Effector memory CD4-positive, alpha-beta T cell (primary cell): Measurements from ENCODE around the gene LRRC47.

Experiments
- DNase-seq, 3 donors: peaks; one replicate each; pipeline ENCODE4 v3.0.0-alpha.2; 2020
- H3K27ac ChIP-seq: 2 replicates; pipeline ENCODE4 v1.7.0; 2013; ENCODE audit warnings: mild to moderate bottlenecking, low read length, moderate library complexity; ENCODE audit not compliant: insufficient read depth, poor library complexity, severe bottlenecking
- H3K27me3 ChIP-seq: replicated peaks from 2 replicates; pipeline ENCODE4 v1.7.0; 2013; ENCODE audit warnings: mild to moderate bottlenecking, low read length; ENCODE audit not compliant: insufficient read depth, control insufficient read depth, poor library complexity, severe bottlenecking
- H3K36me3 ChIP-seq: 2 replicates; pipeline ENCODE4 v1.7.0; 2013; ENCODE audit warnings: mild to moderate bottlenecking, low read length, moderate library complexity; ENCODE audit not compliant: control insufficient read depth, insufficient read depth
- H3K4me1 ChIP-seq: 2 replicates; pipeline ENCODE4 v1.7.0; 2013; ENCODE audit warnings: low read length, mild to moderate bottlenecking; ENCODE audit not compliant: control insufficient read depth, insufficient read depth, poor library complexity, severe bottlenecking
- H3K4me3 ChIP-seq: 2 replicates; pipeline ENCODE4 v1.7.0; 2013; ENCODE audit warnings: low read length, low read depth, mild to moderate bottlenecking; ENCODE audit not compliant: insufficient read depth, poor library complexity, severe bottlenecking
- H3K9me3 ChIP-seq: 2 replicates; pipeline ENCODE4 v1.7.0; 2013; ENCODE audit warnings: mild to moderate bottlenecking, low read length, moderate library complexity; ENCODE audit not compliant: control insufficient read depth

Gene LRRC47

GRCh38 chr1:3787745-3788605, 8.3 kb downstream of the LRRC47 start:
- Histone ChIP-seq H3K36me3 (peaks cover 51% of the 10 kb centered on the region), H3K27ac (no peak overlapping the region)

GRCh38 chr1:3787349-3787715, 9.0 kb downstream of the LRRC47 start:
- Histone ChIP-seq H3K36me3 (peaks cover 57% of the 10 kb centered on the region), H3K27ac (no peak overlapping the region), H3K4me3 (no peak overlapping the region), H3K27me3 (no peaks in the 10 kb centered on the region), H3K9me3 (no peaks in the 10 kb centered on the region), H3K4me1 (peaks cover 12% of the 10 kb centered on the region)
- DNase-seq, result peak in 2 of 3 donors; percentile 43 to 52

More at GRCh38 chr1:3787745-3788605, 8.3 kb downstream of the LRRC47 start:
- no peak overlapping the region for H3K4me3 ChIP-seq
- H3K27me3 ChIP-seq, result no peaks in the 10 kb centered on the region
- no peaks in the 10 kb centered on the region for H3K9me3 ChIP-seq
- no peak for DNase-seq
- peaks cover 12% of the 10 kb centered on the region for H3K4me1 ChIP-seq

GRCh38 chr1:3786468-3787348, 9.6 kb downstream of the LRRC47 start:
- H3K9me3 ChIP-seq, result no peaks in the 10 kb centered on the region
- peaks cover 12% of the 10 kb centered on the region for H3K4me1 ChIP-seq
- H3K27me3 ChIP-seq, result no peaks in the 10 kb centered on the region
- DNase-seq, result no peak
- H3K36me3 ChIP-seq, result peaks cover 63% of the 10 kb centered on the region
- H3K27ac ChIP-seq, result no peak overlapping the region
- no peak overlapping the region for H3K4me3 ChIP-seq

GRCh38 chr1:3785456-3786157, 10.7 kb downstream of the LRRC47 start:
- H3K4me3 ChIP-seq, result no peak overlapping the region
- H3K9me3 ChIP-seq, result no peaks in the 10 kb centered on the region
- H3K27me3 ChIP-seq, result no peaks in the 10 kb centered on the region
- DNase-seq, result no peak
- H3K36me3 ChIP-seq, result peaks cover 74% of the 10 kb centered on the region
- H3K4me1 ChIP-seq, result peaks cover 12% of the 10 kb centered on the region
- H3K27ac ChIP-seq, result no peak overlapping the region

- peaks cover 12% of the 10 kb centered on the region for H3K4me1 ChIP-seq
- no peak for DNase-seq
- peaks cover 76% of the 10 kb centered on the region for H3K36me3 ChIP-seq
- no peak overlapping the region for H3K4me3 ChIP-seq
- no peaks in the 10 kb centered on the region for H3K27me3 ChIP-seq
- no peak overlapping the region for H3K27ac ChIP-seq
- H3K9me3 ChIP-seq, result no peaks in the 10 kb centered on the region
Observed at GRCh38 chr1:3785045-3785444, 11.3 kb downstream of the LRRC47 start.

GRCh38 chr1:3783651-3784474, 12.4 kb downstream of the LRRC47 start:
- Histone ChIP-seq H3K27ac (no peak overlapping the region), H3K27me3 (no peaks in the 10 kb centered on the region), H3K36me3 (peaks cover 75% of the 10 kb centered on the region), H3K4me3 (no peak overlapping the region), H3K9me3 (no peaks in the 10 kb centered on the region), H3K4me1 (peaks cover 12% of the 10 kb centered on the region)
- DNase-seq, result no peak

- H3K27me3 ChIP-seq, result no peaks in the 10 kb centered on the region
- no peak for DNase-seq
Observed at GRCh38 chr1:3780901-3781300, 15.4 kb downstream of the LRRC47 start.

GRCh38 chr1:3779912-3780416, 16.3 kb downstream of the LRRC47 start:
- no peak for DNase-seq
- H3K27ac ChIP-seq, result no peak overlapping the region
- H3K27me3 ChIP-seq, result no peaks in the 10 kb centered on the region
- H3K36me3 ChIP-seq, result peaks cover 51% of the 10 kb centered on the region
- H3K9me3 ChIP-seq, result no peaks in the 10 kb centered on the region
- H3K4me1 ChIP-seq, result no peaks in the 10 kb centered on the region
- no peak overlapping the region for H3K4me3 ChIP-seq

More at GRCh38 chr1:3780901-3781300, 15.4 kb downstream of the LRRC47 start:
- Histone ChIP-seq H3K4me3 (no peak overlapping the region), H3K9me3 (no peaks in the 10 kb centered on the region), H3K27ac (no peak overlapping the region), H3K4me1 (no peaks in the 10 kb centered on the region), H3K36me3 (peaks cover 60% of the 10 kb centered on the region)

- Histone ChIP-seq H3K27ac (no peak overlapping the region), H3K9me3 (no peaks in the 10 kb centered on the region), H3K4me3 (no peak overlapping the region), H3K36me3 (peaks cover 46% of the 10 kb centered on the region), H3K4me1 (no peaks in the 10 kb centered on the region), H3K27me3 (no peaks in the 10 kb centered on the region)
- DNase-seq, result no peak
Observed at GRCh38 chr1:3779265-3779911, 16.9 kb downstream of the LRRC47 start.
